HepG2 (cell line): ENCODE data around the gene TAF8. TPM values are rescaled to one million over a fixed set of nuclear protein-coding genes. Genes with fewer than 3 reads are reported as not detected.

Experiments used
- ATAC-seq: fragments of 200-7000 bp; cut with Tn5 transposase; 3 replicates; pipeline ENCODE4 v1.9.1; 2020; ENCODE audit warnings: mild to moderate bottlenecking, moderate library complexity
- BruUV-seq: library from RNA; stranded (reverse); fragments of 400-500 nt; replicated peaks from 2 replicates; lab custom pipeline; 2021; lab: Mats Ljungman, UMichigan
- CTCF ChIA-PET: fragments of 300-600 bp; formaldehyde crosslinking; extraction: SDS; loops from one replicate; lab custom pipeline; 2021; ENCODE audit warnings: low total read pairs, inconsistent platforms, low intra/inter-chr PET ratio; lab: Yijun Ruan, JAX
- POLR2A ChIA-PET: fragments of 350-600 bp; sonication (Branson Sonifier 250); formaldehyde crosslinking; loops from one replicate; lab custom pipeline; 2020; ENCODE audit warnings: antibody characterized with exemption, inconsistent platforms; lab: Yijun Ruan, JAX
- DNase-seq: peaks from one replicate; pipeline ENCODE4 v3.0.0-alpha.2; 2015; ENCODE audit warnings: low spot score
- FAIRE-seq: peaks from 3 replicates; lab custom pipeline; 2011; peaks lifted over from hg19 to GRCh38; lab: Jason Lieb, UNC
- H2AFZ ChIP-seq: one replicate; pipeline ENCODE4 v1.6.1; 2011; ENCODE audit warnings: low read length, inconsistent platforms
- H3K27ac ChIP-seq: fragments of 300-600 bp; 3 replicates; pipeline ENCODE4 v1.8.0; 2011; ENCODE audit warnings: mixed run types, mild to moderate bottlenecking, mixed read lengths, low read length, inconsistent platforms; ENCODE audit not compliant: insufficient read depth; ENCODE audit errors: extremely low read length
- H3K27me3 ChIP-seq, 2 experiments: fragments of 200-600 bp in 1 of 2; 2 replicates in 1 of 2; 3 replicates in 1 of 2; pipeline versions ENCODE4 v1.6.0 to v1.8.0; 2011; ENCODE audit warnings: low read length in 2 of 2, mild to moderate bottlenecking in 2 of 2, moderate library complexity in 2 of 2, inconsistent platforms in 1 of 2; ENCODE audit not compliant: insufficient read depth in 2 of 2, control insufficient read depth in 1 of 2
- H3K36me3 ChIP-seq, 2 experiments: fragments of 200-600 bp in 1 of 2; replicated peaks in 1 of 2; 2 replicates in 1 of 2; 3 replicates in 1 of 2; pipeline versions ENCODE4 v1.5.1 to v1.8.0; 2011; ENCODE audit warnings: low read length in 2 of 2, inconsistent platforms in 1 of 2; ENCODE audit not compliant: insufficient read depth in 2 of 2, control insufficient read depth in 1 of 2
- H3K4me1 ChIP-seq: 2 replicates; pipeline ENCODE4 v1.5.1; 2012; ENCODE audit warnings: low read length, inconsistent platforms; ENCODE audit not compliant: insufficient read depth
- H3K4me2 ChIP-seq: 2 replicates; pipeline ENCODE4 v1.6.0; 2011; ENCODE audit warnings: low read depth, low read length, inconsistent platforms
- H3K4me3 ChIP-seq, 3 experiments: fragments of 200-600 bp in 1 of 3; sonication (generic), shearing (Covaris generic) in 1 of 3; replicated peaks in 1 of 3; 2 replicates each; pipeline ENCODE4 v1.5.1; 2011 to 2016; ENCODE audit warnings: low read length in 3 of 3, inconsistent platforms in 2 of 3, low read depth in 2 of 3, mild to moderate bottlenecking in 2 of 3, control low read depth in 1 of 3, mixed read lengths in 1 of 3; ENCODE audit not compliant: insufficient read depth in 1 of 3
- H3K79me2 ChIP-seq: one replicate; pipeline ENCODE4 v1.6.1; 2011; ENCODE audit warnings: low read length, inconsistent platforms; ENCODE audit not compliant: insufficient read depth
- H3K9ac ChIP-seq: 2 replicates; pipeline ENCODE4 v1.6.0; 2011; ENCODE audit warnings: mild to moderate bottlenecking, low read depth, low read length, inconsistent platforms; ENCODE audit not compliant: insufficient read depth
- H3K9me3 ChIP-seq: 2 replicates; pipeline ENCODE4 v1.5.1; 2012; ENCODE audit warnings: mild to moderate bottlenecking, low read length
- H4K20me1 ChIP-seq: 2 replicates; pipeline ENCODE4 v1.6.0; 2011; ENCODE audit warnings: inconsistent platforms, mild to moderate bottlenecking, low read length, moderate library complexity; ENCODE audit not compliant: insufficient read depth
- GABPB1 ChIP-seq: IDR thresholded peaks from 2 replicates; pipeline ENCODE4 v1.6.1; 2016; ENCODE audit warnings: mild to moderate bottlenecking, missing genetic modification reagents, moderate library complexity, missing compliant biosample characterization
- NR2C2 ChIP-seq: sonication (generic); formaldehyde crosslinking; IDR thresholded peaks from 2 replicates; pipeline ENCODE4 v1.4.0; 2020; ENCODE audit warnings: missing genetic modification reagents, mild to moderate bottlenecking, moderate library complexity, borderline replicate concordance
- PHF8 ChIP-seq: sonication (generic); formaldehyde crosslinking; IDR thresholded peaks from 2 replicates; pipeline ENCODE4 v1.5.0; 2020; ENCODE audit warnings: missing genetic modification reagents
- RXRB ChIP-seq: IDR thresholded peaks from 2 replicates; pipeline ENCODE4 v1.6.1; 2016; ENCODE audit warnings: borderline replicate concordance, missing genetic modification reagents, missing compliant biosample characterization
- ZFX ChIP-seq: sonication (generic); formaldehyde crosslinking; IDR thresholded peaks from 2 replicates; pipeline ENCODE4 v1.4.0; 2020; ENCODE audit warnings: mild to moderate bottlenecking, low read depth, missing genetic modification reagents, moderate library complexity
- WGBS: methylation state at CpG from one replicate; pipeline ENCODE4 v1.1.6; 2017; ENCODE audit warnings: low lambda C conversion rate; 5-methylcytosine and 5-hydroxymethylcytosine counted together
- in situ Hi-C: cut with HindIII; loops from 2 replicates; pipeline ENCODE4 v1.10.0; 2017; ENCODE audit warnings: low pct_unique_long_range_greater_than_20kb; ENCODE audit not compliant: extremely low pct_ligation_motif_present
- intact Hi-C: fragments of 100-400 bp; cut with micrococcal nuclease; formaldehyde crosslinking; loops from one replicate; pipeline ENCODE4 v1.10.0; 2022; ENCODE audit not compliant: unreplicated experiment
- polyA plus RNA-seq, 8 experiments: library from polyadenylated mRNA; depleted of rRNA in 3 of 8; stranded (reverse) in 7 of 8; unstranded in 1 of 8; fragments of >200 nt; fragmentation: Illumina TruSeq in 4 of 8; extraction: Trizol in 4 of 8; gene quantifications; 2 replicates each; pipeline versions ENCODE4 v1.2.1 to v1.2.3, GENCODE V29; 2011 to 2016; ENCODE audit warnings: low read depth in 4 of 8, missing spikeins in 1 of 8, mixed read lengths in 1 of 8; ENCODE audit not compliant: insufficient read depth in 1 of 8
- total RNA-seq, 5 experiments: library from RNA; depleted of rRNA; stranded (reverse); fragments of >200 nt; fragmentation: Illumina TruSeq; extraction: Trizol; gene quantifications; 2 replicates each; pipeline ENCODE4 v1.2.3, GENCODE V29; 2016; ENCODE audit warnings: low read depth in 1 of 5
- TF ChIP-seq, protein P1 (sequence below): sonication (generic); formaldehyde crosslinking; IDR thresholded peaks from 2 replicates; pipeline ENCODE4 v1.4.0; 2020; ENCODE audit warnings: missing genetic modification reagents
- TF ChIP-seq, protein P2 (sequence below): sonication (generic); formaldehyde crosslinking; IDR thresholded peaks from 2 replicates; pipeline ENCODE4 v1.9.0; 2021; ENCODE audit warnings: mild to moderate bottlenecking, missing genetic modification reagents
- TF ChIP-seq, protein P3 (sequence below): sonication (generic); formaldehyde crosslinking; IDR thresholded peaks from 2 replicates; pipeline ENCODE4 v1.4.0; 2020; ENCODE audit warnings: missing genetic modification reagents
- TF ChIP-seq, protein P4 (sequence below): sonication (generic); formaldehyde crosslinking; conservative IDR thresholded peaks from 2 replicates; pipeline ENCODE4 v1.4.0; 2020; ENCODE audit warnings: missing genetic modification reagents

Gene TAF8
- total and polyA plus RNA-seq, 2 of the 13 experiments (the other 11 are each of a cell fraction or from before 2014, with no cell fraction given): 25.2 to 25.8 TPM

DNA sequence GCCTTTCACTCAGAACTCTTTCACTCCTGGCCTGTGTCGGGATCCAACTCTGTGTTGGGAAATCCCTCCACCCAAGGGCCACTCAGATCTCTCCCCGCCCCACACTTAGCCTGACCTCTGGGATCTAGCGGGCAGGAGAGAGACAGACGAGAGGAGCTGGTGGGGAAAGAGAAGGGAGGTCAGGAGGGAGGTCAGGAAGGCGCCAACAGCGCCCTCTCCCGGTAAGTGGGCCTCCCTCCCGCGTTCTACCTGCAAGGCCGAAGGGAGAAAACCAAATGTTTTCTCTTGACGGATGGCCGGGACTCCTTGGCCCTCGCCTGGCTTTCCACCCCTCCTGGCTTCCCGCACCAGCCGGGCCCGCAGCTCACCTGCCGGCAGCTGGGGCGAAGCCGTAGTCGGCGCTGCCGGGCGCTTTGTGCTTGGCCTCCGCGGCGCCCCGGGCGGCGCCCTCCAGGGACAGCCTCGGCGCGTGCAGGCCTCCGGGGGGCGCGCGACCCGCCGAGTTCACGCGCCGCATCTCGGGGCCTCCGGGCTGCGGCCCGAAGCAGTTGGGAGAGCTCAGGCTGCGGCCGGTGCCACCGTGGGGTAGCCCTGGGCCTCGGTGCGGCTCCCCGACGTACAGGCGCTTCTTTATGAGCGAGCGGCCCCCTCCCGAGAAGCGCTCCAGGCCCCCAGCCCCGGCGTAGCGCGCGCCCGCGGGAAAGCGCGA is 53.9 kb downstream of the TAF8 start:
- peak; percentile 61 for DNase-seq
- H2AFZ ChIP-seq: no peak overlapping the region
- FAIRE-seq: no peak
- TF ChIP-seq PHF8 (CRISPR knock-in tag): peak; percentile 28; the same call in 1 of the 2 replicates
- TF ChIP-seq, protein P1, sequence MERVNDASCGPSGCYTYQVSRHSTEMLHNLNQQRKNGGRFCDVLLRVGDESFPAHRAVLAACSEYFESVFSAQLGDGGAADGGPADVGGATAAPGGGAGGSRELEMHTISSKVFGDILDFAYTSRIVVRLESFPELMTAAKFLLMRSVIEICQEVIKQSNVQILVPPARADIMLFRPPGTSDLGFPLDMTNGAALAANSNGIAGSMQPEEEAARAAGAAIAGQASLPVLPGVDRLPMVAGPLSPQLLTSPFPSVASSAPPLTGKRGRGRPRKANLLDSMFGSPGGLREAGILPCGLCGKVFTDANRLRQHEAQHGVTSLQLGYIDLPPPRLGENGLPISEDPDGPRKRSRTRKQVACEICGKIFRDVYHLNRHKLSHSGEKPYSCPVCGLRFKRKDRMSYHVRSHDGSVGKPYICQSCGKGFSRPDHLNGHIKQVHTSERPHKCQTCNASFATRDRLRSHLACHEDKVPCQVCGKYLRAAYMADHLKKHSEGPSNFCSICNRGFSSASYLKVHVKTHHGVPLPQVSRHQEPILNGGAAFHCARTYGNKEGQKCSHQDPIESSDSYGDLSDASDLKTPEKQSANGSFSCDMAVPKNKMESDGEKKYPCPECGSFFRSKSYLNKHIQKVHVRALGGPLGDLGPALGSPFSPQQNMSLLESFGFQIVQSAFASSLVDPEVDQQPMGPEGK: peak; percentile 29; the same call in 1 of the 2 replicates
- TF ChIP-seq, protein P2, sequence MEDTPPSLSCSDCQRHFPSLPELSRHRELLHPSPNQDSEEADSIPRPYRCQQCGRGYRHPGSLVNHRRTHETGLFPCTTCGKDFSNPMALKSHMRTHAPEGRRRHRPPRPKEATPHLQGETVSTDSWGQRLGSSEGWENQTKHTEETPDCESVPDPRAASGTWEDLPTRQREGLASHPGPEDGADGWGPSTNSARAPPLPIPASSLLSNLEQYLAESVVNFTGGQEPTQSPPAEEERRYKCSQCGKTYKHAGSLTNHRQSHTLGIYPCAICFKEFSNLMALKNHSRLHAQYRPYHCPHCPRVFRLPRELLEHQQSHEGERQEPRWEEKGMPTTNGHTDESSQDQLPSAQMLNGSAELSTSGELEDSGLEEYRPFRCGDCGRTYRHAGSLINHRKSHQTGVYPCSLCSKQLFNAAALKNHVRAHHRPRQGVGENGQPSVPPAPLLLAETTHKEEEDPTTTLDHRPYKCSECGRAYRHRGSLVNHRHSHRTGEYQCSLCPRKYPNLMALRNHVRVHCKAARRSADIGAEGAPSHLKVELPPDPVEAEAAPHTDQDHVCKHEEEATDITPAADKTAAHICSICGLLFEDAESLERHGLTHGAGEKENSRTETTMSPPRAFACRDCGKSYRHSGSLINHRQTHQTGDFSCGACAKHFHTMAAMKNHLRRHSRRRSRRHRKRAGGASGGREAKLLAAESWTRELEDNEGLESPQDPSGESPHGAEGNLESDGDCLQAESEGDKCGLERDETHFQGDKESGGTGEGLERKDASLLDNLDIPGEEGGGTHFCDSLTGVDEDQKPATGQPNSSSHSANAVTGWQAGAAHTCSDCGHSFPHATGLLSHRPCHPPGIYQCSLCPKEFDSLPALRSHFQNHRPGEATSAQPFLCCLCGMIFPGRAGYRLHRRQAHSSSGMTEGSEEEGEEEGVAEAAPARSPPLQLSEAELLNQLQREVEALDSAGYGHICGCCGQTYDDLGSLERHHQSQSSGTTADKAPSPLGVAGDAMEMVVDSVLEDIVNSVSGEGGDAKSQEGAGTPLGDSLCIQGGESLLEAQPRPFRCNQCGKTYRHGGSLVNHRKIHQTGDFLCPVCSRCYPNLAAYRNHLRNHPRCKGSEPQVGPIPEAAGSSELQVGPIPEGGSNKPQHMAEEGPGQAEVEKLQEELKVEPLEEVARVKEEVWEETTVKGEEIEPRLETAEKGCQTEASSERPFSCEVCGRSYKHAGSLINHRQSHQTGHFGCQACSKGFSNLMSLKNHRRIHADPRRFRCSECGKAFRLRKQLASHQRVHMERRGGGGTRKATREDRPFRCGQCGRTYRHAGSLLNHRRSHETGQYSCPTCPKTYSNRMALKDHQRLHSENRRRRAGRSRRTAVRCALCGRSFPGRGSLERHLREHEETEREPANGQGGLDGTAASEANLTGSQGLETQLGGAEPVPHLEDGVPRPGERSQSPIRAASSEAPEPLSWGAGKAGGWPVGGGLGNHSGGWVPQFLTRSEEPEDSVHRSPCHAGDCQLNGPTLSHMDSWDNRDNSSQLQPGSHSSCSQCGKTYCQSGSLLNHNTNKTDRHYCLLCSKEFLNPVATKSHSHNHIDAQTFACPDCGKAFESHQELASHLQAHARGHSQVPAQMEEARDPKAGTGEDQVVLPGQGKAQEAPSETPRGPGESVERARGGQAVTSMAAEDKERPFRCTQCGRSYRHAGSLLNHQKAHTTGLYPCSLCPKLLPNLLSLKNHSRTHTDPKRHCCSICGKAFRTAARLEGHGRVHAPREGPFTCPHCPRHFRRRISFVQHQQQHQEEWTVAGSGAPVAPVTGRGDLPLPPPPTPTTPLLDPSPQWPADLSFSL (CRISPR knock-in tag): no peak
- TF ChIP-seq ZFX: peak; percentile 54; the same call in 1 of the 2 replicates
- peak; percentile 28; the same call in 1 of the 2 replicates for TF ChIP-seq RXRB
- peak; percentile 51; the same call in 1 of the 2 replicates for TF ChIP-seq NR2C2
- TF ChIP-seq, protein P3, sequence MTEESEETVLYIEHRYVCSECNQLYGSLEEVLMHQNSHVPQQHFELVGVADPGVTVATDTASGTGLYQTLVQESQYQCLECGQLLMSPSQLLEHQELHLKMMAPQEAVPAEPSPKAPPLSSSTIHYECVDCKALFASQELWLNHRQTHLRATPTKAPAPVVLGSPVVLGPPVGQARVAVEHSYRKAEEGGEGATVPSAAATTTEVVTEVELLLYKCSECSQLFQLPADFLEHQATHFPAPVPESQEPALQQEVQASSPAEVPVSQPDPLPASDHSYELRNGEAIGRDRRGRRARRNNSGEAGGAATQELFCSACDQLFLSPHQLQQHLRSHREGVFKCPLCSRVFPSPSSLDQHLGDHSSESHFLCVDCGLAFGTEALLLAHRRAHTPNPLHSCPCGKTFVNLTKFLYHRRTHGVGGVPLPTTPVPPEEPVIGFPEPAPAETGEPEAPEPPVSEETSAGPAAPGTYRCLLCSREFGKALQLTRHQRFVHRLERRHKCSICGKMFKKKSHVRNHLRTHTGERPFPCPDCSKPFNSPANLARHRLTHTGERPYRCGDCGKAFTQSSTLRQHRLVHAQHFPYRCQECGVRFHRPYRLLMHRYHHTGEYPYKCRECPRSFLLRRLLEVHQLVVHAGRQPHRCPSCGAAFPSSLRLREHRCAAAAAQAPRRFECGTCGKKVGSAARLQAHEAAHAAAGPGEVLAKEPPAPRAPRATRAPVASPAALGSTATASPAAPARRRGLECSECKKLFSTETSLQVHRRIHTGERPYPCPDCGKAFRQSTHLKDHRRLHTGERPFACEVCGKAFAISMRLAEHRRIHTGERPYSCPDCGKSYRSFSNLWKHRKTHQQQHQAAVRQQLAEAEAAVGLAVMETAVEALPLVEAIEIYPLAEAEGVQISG (CRISPR knock-in tag): peak; percentile 93
- peak; percentile 35; the same call in 1 of the 2 replicates for TF ChIP-seq GABPB1
- TF ChIP-seq, protein P4, sequence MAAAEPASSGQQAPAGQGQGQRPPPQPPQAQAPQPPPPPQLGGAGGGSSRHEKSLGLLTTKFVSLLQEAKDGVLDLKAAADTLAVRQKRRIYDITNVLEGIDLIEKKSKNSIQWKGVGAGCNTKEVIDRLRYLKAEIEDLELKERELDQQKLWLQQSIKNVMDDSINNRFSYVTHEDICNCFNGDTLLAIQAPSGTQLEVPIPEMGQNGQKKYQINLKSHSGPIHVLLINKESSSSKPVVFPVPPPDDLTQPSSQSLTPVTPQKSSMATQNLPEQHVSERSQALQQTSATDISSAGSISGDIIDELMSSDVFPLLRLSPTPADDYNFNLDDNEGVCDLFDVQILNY (CRISPR knock-in tag): 0 out of 2 replicates have a peak, but pooled peaks have one; percentile 46

More for the DNA sequence above, 53.9 kb downstream of the TAF8 start:
- Histone ChIP-seq H3K27me3 (no peaks in the 10 kb centered on the region), H3K9ac (no peak overlapping the region), H3K27ac (no peak overlapping the region), H3K4me1 (peaks cover 77% of the 10 kb centered on the region), H3K79me2 (no peaks in the 10 kb centered on the region), H3K4me2 (peak overlapping the region; percentile 55), H4K20me1 (no peaks in the 10 kb centered on the region), H3K4me3 (peak overlapping the region in 1 of 3 experiments; percentile 35; a peak in 2 of 6 replicates), H3K36me3 (no peaks in the 10 kb centered on the region), H3K9me3 (no peaks in the 10 kb centered on the region)
- intact Hi-C loops (no loop called here), in situ Hi-C loops (no loop called here)
- CTCF ChIA-PET: interaction anchor here (0.8 to 1.5 kb wide), 3 partner anchors 9 to 62 kb away, joined by 3 to 5 read pairs (median 3); no protein-coding TSS in a partner anchor
- no TSS peak for BruUV-seq
- POLR2A ChIA-PET: interaction anchor here (1.0 to 2.2 kb wide), 7 partner anchors 9 to 54 kb away, joined by 3 to 15 read pairs (median 4); partner anchors contain the start of genes C6orf132 and TAF8
- 80% methylated on average over 48 of the region's 66 CpGs for WGBS
- ATAC-seq: peak; percentile 36
